ENCODE results near the gene BCL3. TPM values are rescaled to one million over a fixed set of nuclear protein-coding genes. Genes with fewer than 3 reads are reported as not detected.

The BCL3 gene
- total and polyA plus RNA-seq, 2 of the 4 experiments (the other 2 are of a cell fraction): 1.6 to 26.0 TPM

GRCh38 chr19:44746616-44746945, 1.9 kb upstream of the BCL3 start:
- Histone ChIP-seq H3K4me2 (ENCODE audit: low read depth, low read length) (no peak overlapping the region), H3K27me3 (ENCODE audit: control insufficient read depth, insufficient read depth, low read length) (no peaks in the 10 kb centered on the region), H2AK5ac (ENCODE audit: low read depth, low read length) (peak overlapping the region; percentile 94), H3K27ac (ENCODE audit: insufficient read depth, low read length) (peak overlapping the region; percentile 63), H2BK5ac (ENCODE audit: low read depth, low read length, poor library complexity, severe bottlenecking) (peak overlapping the region; percentile 50), H2AK9ac (replicated peaks; ENCODE audit: low read depth, low read length, poor library complexity) (peak overlapping the region; percentile 90), H3K79me1 (ENCODE audit: low read depth in 1 of 2, low read length in 2 of 2) (peaks cover 9 to 42% of the 10 kb centered on the region in 2 experiments; a peak in 3 of 4 replicates), H2BK20ac (ENCODE audit: low read depth, low read length) (peak overlapping the region; percentile 93), H2BK15ac (ENCODE audit: low read depth, low read length) (peak overlapping the region; percentile 98; the same call in 2 of the 3 replicates), H3K9ac (ENCODE audit: low read depth, low read length) (no peak overlapping the region), H3K9me3 (ENCODE audit: control insufficient read depth, insufficient read depth, low read length) (no peaks in the 10 kb centered on the region), H4K20me1 (ENCODE audit: insufficient read depth, low read length) (peaks cover 20% of the 10 kb centered on the region), H4K91ac (ENCODE audit: insufficient read depth, low read depth, low read length) (peak overlapping the region; percentile 91), H2BK120ac (ENCODE audit: low read depth, low read length) (peak overlapping the region; percentile 96), H3K18ac (ENCODE audit: low read depth, low read length) (peak overlapping the region; percentile 68), H3K14ac (replicated peaks; ENCODE audit: low read depth, low read length) (peak overlapping the region; percentile 86; the same call in 1 of the 2 replicates), H3K9me1 (ENCODE audit: insufficient read depth, low read length) (peaks cover 20% of the 10 kb centered on the region), H3K4me1 (ENCODE audit: control insufficient read depth, insufficient read depth, low read length) (peaks cover 32% of the 10 kb centered on the region), H3K4ac (ENCODE audit: low read depth, low read length) (peak overlapping the region; percentile 98), H4K8ac (ENCODE audit: low read depth in 2 of 2, low read length in 2 of 2) (peak overlapping the region; percentile 82 to 85; a peak in 2 of 4 replicates), H3K56ac (ENCODE audit: extremely low read depth, insufficient read depth, low read length) (no peak overlapping the region), H3K36me3 (ENCODE audit: control insufficient read depth, insufficient read depth, low read length) (peaks cover 14% of the 10 kb centered on the region), H3K4me3 (ENCODE audit: insufficient read depth, low read depth, low read length) (no peak overlapping the region), H4K5ac (ENCODE audit: low read depth, low read length) (peak overlapping the region; percentile 83), H3K23ac (ENCODE audit: low read depth, low read length) (no peak overlapping the region), H2AFZ (replicated peaks; ENCODE audit: low read length, poor library complexity) (peak overlapping the region; percentile 88)
- BruUV-seq (replicated peaks): no TSS peak
- intact Hi-C loops (cut with micrococcal nuclease) (no loop called here), in situ Hi-C loops (cut with MboI; ENCODE audit: low sequenced_read_pairs) (no loop called here), dilution Hi-C loops (cut with HindIII; ENCODE audit: low sequenced_read_pairs, unreplicated experiment) (no loop called here)
- no peak for TF ChIP-seq BHLHE40 (IDR thresholded peaks at IDR 0.05; ENCODE audit: low read depth, low read length)
- no peak for TF ChIP-seq RFX5 (IDR thresholded peaks at IDR 0.05; ENCODE audit: low read depth, low read length)
- no peak for TF ChIP-seq CEBPB (IDR thresholded peaks at IDR 0.05; ENCODE audit: low read depth, low read length)
- TF ChIP-seq CTCF (conservative IDR thresholded peaks at IDR 0.05; ENCODE audit: low read depth, low read length): no peak
- no peak for TF ChIP-seq ELK1 (IDR thresholded peaks at IDR 0.05; ENCODE audit: borderline replicate concordance, low read depth, low read length)
- TF ChIP-seq POLR2A (IDR thresholded peaks at IDR 0.05; ENCODE audit: low read depth, low read length): no peak
- TF ChIP-seq SMC3 (IDR thresholded peaks at IDR 0.05; ENCODE audit: low read depth, low read length): no peak
- TF ChIP-seq RAD21 (IDR thresholded peaks at IDR 0.05; ENCODE audit: low read length): no peak
- no peak for TF ChIP-seq USF2 (IDR thresholded peaks at IDR 0.05; ENCODE audit: low read depth, low read length)
- TF ChIP-seq FOS (IDR thresholded peaks at IDR 0.05; ENCODE audit: low read depth, low read length): no peak
- no peak for TF ChIP-seq MAFK (IDR thresholded peaks at IDR 0.05; ENCODE audit: low read depth, low read length)
- no peak for TF ChIP-seq RCOR1 (IDR thresholded peaks at IDR 0.05; ENCODE audit: insufficient replicate concordance, low read length)
- TF ChIP-seq MAZ (IDR thresholded peaks at IDR 0.05; ENCODE audit: borderline replicate concordance, low read depth, low read length): no peak
- no peak for TF ChIP-seq MXI1 (IDR thresholded peaks at IDR 0.05; ENCODE audit: borderline replicate concordance, low read depth, low read length)
- TF ChIP-seq CHD1 (IDR thresholded peaks at IDR 0.05; ENCODE audit: low read depth, low read length): no peak
- no peak for TF ChIP-seq NFE2L2 (IDR thresholded peaks at IDR 0.05; ENCODE audit: low read depth, low read length)
- no peak for ATAC-seq (ENCODE audit: low read depth)
- ChIA-PET POLR2A (ENCODE audit: unreplicated experiment) (no interaction called here), CTCF (no interaction called here)
- 92% methylated on average over 2 of the region's 5 CpGs; no CpG with 5 or more reads in 1 of the 2 experiments for WGBS, 2 experiments (ENCODE audit: extremely low coverage in 2 of 2, insufficient read length in 1 of 2)
- no peak for DNase-seq
